Activated naive CD8-positive, alpha-beta T cell treated with anti-CD3 and anti-CD28 coated beads, Interleukin-2, amount 50 U/mL, for 24 hours (primary cell): ENCODE measurements around the gene GNB3.
A peak's percentile ranks its signal among the peaks of the same experiment; 100 is the strongest.
"Not testable (repeated sequence)": the region's sequence is repeated elsewhere in the genome, so short reads cannot be mapped to it uniquely, and the experiment has no call there.

Source experiments
- ATAC-seq: fragments of 150-1000 bp; cut with Tn5 transposase; one replicate; pipeline ENCODE4 v1.10.0; 2021
- DNase-seq: peaks from one replicate; pipeline ENCODE4 v3.0.0; 2021
- H3K27ac Mint-ChIP-seq: one replicate; pipeline ENCODE4 v1.8.0; 2021; ENCODE audit warnings: mild to moderate bottlenecking, mixed read lengths
- H3K27me3 Mint-ChIP-seq: one replicate; pipeline ENCODE4 v1.8.0; 2021; ENCODE audit warnings: mixed read lengths
- H3K36me3 Mint-ChIP-seq: one replicate; pipeline ENCODE4 v1.8.0; 2021; ENCODE audit warnings: low read depth, mixed read lengths
- H3K4me1 Mint-ChIP-seq: one replicate; pipeline ENCODE4 v1.8.0; 2021; ENCODE audit warnings: mixed read lengths
- H3K4me3 Mint-ChIP-seq: one replicate; pipeline ENCODE4 v1.8.0; 2021; ENCODE audit warnings: mild to moderate bottlenecking, moderate library complexity, mixed read lengths
- H3K9me3 Mint-ChIP-seq: one replicate; pipeline ENCODE4 v1.8.0; 2021; ENCODE audit warnings: mixed read lengths

Gene GNB3

DNA sequence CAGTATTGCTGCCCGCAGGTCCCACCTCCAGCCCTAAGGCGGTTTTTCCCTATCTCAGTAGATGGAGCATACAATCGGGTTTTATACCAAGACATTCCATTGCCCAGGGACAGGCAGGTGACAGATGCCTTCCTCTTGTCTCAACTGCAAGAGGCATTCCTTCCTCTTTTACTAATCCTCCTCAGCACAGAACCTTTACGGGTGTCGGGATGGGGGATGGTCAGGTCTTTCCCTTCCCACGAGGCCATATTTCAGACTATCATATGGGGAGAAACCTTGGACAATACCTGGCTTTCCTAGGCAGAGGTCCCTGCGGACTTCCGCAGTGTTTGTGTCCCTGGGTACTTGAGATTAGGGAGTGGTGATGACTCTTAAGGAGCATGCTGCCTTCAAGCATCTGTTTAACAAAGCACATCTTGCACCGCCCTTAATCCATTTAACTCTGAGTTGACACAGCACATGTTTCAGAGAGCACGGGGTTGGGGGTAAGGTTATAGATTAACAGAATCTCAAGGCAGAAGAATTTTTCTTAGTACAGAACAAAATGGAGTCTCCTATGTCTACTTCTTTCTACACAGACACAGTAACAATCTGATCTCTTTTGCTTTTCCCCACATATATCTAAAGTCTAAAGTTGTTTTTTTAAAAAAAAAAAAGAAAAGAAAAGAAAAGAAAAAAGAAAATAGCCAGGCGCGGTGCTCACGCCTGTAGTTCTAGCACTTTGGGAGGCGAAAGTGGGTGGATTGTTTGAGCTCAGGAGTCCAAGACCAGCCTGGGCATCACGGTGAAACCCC is 45.7 kb downstream of the GNB3 start:
- not testable (repeated sequence) for DNase-seq, H3K36me3 Mint-ChIP-seq, H3K27me3 Mint-ChIP-seq, H3K4me3 Mint-ChIP-seq, H3K27ac Mint-ChIP-seq, ATAC-seq, H3K9me3 Mint-ChIP-seq
- peaks cover 13% of the 10 kb centered on the region for H3K4me1 Mint-ChIP-seq

- ATAC-seq (no peak), DNase-seq (no peak)
- peaks cover 19% of the 10 kb centered on the region for H3K4me1 Mint-ChIP-seq
- H3K9me3 Mint-ChIP-seq, result no peaks in the 10 kb centered on the region
- no peaks in the 10 kb centered on the region for H3K27me3 Mint-ChIP-seq
- H3K4me3 Mint-ChIP-seq, result no peak overlapping the region
- peaks cover 7% of the 10 kb centered on the region for H3K36me3 Mint-ChIP-seq
- H3K27ac Mint-ChIP-seq, result no peak overlapping the region
Observed at GRCh38 chr12:6887460-6887859, 46.7 kb downstream of the GNB3 start.

- no peaks in the 10 kb centered on the region for H3K27me3 Mint-ChIP-seq
- no peak overlapping the region for H3K4me3 Mint-ChIP-seq
- H3K9me3 Mint-ChIP-seq, result no peaks in the 10 kb centered on the region
- DNase-seq (no peak), ATAC-seq (no peak)
- H3K4me1 Mint-ChIP-seq, result peaks cover 19% of the 10 kb centered on the region
- no peak overlapping the region for H3K27ac Mint-ChIP-seq
- H3K36me3 Mint-ChIP-seq, result peaks cover 7% of the 10 kb centered on the region
Observed at GRCh38 chr12:6888360-6888759, 47.6 kb downstream of the GNB3 start.

GRCh38 chr12:6888794-6889193 is 48.1 kb downstream of the GNB3 start:
- not testable (repeated sequence) for H3K27ac Mint-ChIP-seq, H3K4me3 Mint-ChIP-seq, H3K9me3 Mint-ChIP-seq, DNase-seq, H3K36me3 Mint-ChIP-seq, H3K27me3 Mint-ChIP-seq, ATAC-seq
- H3K4me1 Mint-ChIP-seq, result peaks cover 19% of the 10 kb centered on the region

GRCh38 chr12:6889775-6890573 is 49.2 kb downstream of the GNB3 start:
- Mint-ChIP-seq H3K4me3 (peak overlapping the region; percentile 82), H3K4me1 (peaks cover 19% of the 10 kb centered on the region), H3K27ac (peak overlapping the region; percentile 95)
- not testable (repeated sequence) for DNase-seq, H3K9me3 Mint-ChIP-seq, H3K27me3 Mint-ChIP-seq, ATAC-seq, H3K36me3 Mint-ChIP-seq

DNA sequence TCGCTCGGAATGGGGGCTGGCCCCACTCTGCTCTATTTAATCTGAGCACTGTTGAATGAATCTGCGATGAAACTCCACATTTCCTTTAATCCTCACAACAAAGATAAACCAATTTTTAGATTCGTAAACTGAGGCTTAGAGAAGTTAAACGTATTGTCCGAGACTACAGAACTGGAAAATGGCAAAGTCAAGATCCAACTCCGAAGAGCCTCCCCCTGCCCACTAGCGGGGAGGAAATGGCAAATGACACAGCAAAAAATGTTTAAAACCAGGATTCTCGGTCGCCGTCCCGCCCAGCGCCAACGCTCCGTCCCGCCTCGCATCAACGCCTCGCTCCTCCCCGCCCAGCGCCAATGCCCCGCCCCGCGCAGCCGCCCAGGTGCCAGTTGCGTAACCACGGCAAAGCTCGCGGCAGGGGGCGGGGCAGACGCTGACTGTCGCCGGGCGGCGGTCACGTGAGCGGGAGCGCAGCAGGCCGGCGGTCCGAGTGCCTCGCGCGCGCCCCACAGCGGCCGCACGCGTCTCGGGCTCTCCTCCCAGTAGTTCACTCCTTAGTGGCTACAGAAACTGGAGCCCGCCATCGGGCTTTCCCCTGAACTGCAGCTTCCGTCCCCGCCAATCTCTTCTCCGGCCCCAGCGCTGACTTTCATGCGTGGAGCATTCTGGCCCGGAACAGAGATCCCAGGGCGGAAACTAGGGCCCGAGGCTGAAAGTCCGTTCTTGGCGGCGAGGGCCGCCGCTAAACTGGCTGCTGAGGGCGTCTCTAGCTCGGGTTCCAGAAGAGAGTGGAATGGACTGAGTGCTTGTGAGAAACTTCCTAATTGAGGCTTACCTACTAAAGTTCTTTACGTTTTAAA is 50.3 kb downstream of the GNB3 start:
- peak overlapping the region; percentile 82 for H3K4me3 Mint-ChIP-seq
- no peaks in the 10 kb centered on the region for H3K36me3 Mint-ChIP-seq
- peak; percentile 100 for DNase-seq
- no peaks in the 10 kb centered on the region for H3K9me3 Mint-ChIP-seq
- H3K27ac Mint-ChIP-seq, result peak overlapping the region; percentile 95
- H3K4me1 Mint-ChIP-seq, result peaks cover 19% of the 10 kb centered on the region
- H3K27me3 Mint-ChIP-seq, result no peaks in the 10 kb centered on the region
- ATAC-seq, result peak; percentile 98

DNA sequence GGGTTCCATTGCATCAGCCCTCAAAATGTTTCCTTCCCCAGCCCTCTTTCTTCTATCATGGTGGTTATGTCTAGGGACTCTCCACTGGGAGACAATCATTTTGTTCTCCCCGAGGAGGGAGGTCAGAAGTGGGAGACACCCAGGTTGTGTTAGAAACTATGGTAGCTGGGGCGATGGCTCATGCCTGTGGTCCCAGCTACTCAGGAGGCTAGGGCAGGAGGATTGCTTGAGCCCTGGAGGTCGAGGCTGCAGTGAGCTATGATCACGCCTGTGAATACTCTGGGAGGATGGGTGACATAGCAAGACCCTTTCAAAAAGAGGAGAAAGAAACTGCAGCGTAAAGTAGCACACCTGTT is 50.9 kb downstream of the GNB3 start:
- Mint-ChIP-seq H3K27me3 (no peaks in the 10 kb centered on the region), H3K4me1 (peaks cover 19% of the 10 kb centered on the region), H3K4me3 (peak overlapping the region; percentile 82), H3K27ac (peak overlapping the region; percentile 89), H3K36me3 (no peaks in the 10 kb centered on the region), H3K9me3 (no peaks in the 10 kb centered on the region)
- peak; percentile 15 for ATAC-seq
- DNase-seq, result peak; percentile 32

GRCh38 chr12:6892683-6893082 is 52.0 kb downstream of the GNB3 start:
- not testable (repeated sequence) for ATAC-seq, H3K36me3 Mint-ChIP-seq, H3K27me3 Mint-ChIP-seq, H3K27ac Mint-ChIP-seq, H3K9me3 Mint-ChIP-seq, DNase-seq
- Mint-ChIP-seq H3K4me3 (peak overlapping the region; percentile 82), H3K4me1 (peaks cover 19% of the 10 kb centered on the region)

GRCh38 chr12:6894321-6894720 is 53.6 kb downstream of the GNB3 start:
- no peak overlapping the region for H3K27ac Mint-ChIP-seq
- peaks cover 19% of the 10 kb centered on the region for H3K4me1 Mint-ChIP-seq
- H3K4me3 Mint-ChIP-seq, result no peak overlapping the region
- no peaks in the 10 kb centered on the region for H3K27me3 Mint-ChIP-seq
- ATAC-seq (no peak), DNase-seq (no peak)
- H3K36me3 Mint-ChIP-seq, result no peaks in the 10 kb centered on the region
- no peaks in the 10 kb centered on the region for H3K9me3 Mint-ChIP-seq
